Measurements from ENCODE around the gene GOLGA8K.
"Not testable (repeated sequence)": the region's sequence is repeated elsewhere in the genome, so short reads cannot be mapped to it uniquely, and the experiment has no call there.

GOLGA8K gene

GRCh38 chr15:32403192-32403591, at the start of gene GOLGA8K:
GOLGA8K (minus strand) TSS chr15:32403292; CDS start chr15:32403194, 98 bp downstream.
- not testable (repeated sequence) for H3K36me3 ChIP-seq (ENCODE audit: insufficient read depth, low read depth, low read length); H3K4me3 ChIP-seq (ENCODE audit: low read length); H3K9me3 ChIP-seq (ENCODE audit: insufficient read depth, low read depth, low read length); H3K27ac ChIP-seq (ENCODE audit: low read length); H3K4me1 ChIP-seq (ENCODE audit: insufficient read depth, low read length); H3K27me3 ChIP-seq (ENCODE audit: insufficient read depth, low read length); H3K9ac ChIP-seq (ENCODE audit: low read depth, low read length)

- H3K27me3 ChIP-seq (ENCODE audit: insufficient read depth, low read length); H3K4me3 ChIP-seq (ENCODE audit: low read length); H3K4me1 ChIP-seq (ENCODE audit: insufficient read depth, low read length); H3K9me3 ChIP-seq (ENCODE audit: insufficient read depth, low read depth, low read length); H3K36me3 ChIP-seq (ENCODE audit: insufficient read depth, low read depth, low read length); H3K9ac ChIP-seq (ENCODE audit: low read depth, low read length); H3K27ac ChIP-seq (ENCODE audit: low read length): not testable (repeated sequence)
Measured at GRCh38 chr15:32440445-32440977, 37.4 kb upstream of the GOLGA8K start.

- not testable (repeated sequence) for H3K27me3 ChIP-seq (ENCODE audit: insufficient read depth, low read length); H3K9me3 ChIP-seq (ENCODE audit: insufficient read depth, low read depth, low read length); H3K4me3 ChIP-seq (ENCODE audit: low read length); H3K36me3 ChIP-seq (ENCODE audit: insufficient read depth, low read depth, low read length); H3K27ac ChIP-seq (ENCODE audit: low read length); H3K4me1 ChIP-seq (ENCODE audit: insufficient read depth, low read length); H3K9ac ChIP-seq (ENCODE audit: low read depth, low read length)
Measured at GRCh38 chr15:32434102-32434963, 31.2 kb upstream of the GOLGA8K start.

- H3K27me3 ChIP-seq (ENCODE audit: insufficient read depth, low read length); H3K9me3 ChIP-seq (ENCODE audit: insufficient read depth, low read depth, low read length); H3K4me1 ChIP-seq (ENCODE audit: insufficient read depth, low read length); H3K9ac ChIP-seq (ENCODE audit: low read depth, low read length); H3K27ac ChIP-seq (ENCODE audit: low read length); H3K4me3 ChIP-seq (ENCODE audit: low read length); H3K36me3 ChIP-seq (ENCODE audit: insufficient read depth, low read depth, low read length): not testable (repeated sequence)
Measured at GRCh38 chr15:32427635-32428034, 24.5 kb upstream of the GOLGA8K start.

- not testable (repeated sequence) for H3K27ac ChIP-seq (ENCODE audit: low read length); H3K9ac ChIP-seq (ENCODE audit: low read depth, low read length); H3K9me3 ChIP-seq (ENCODE audit: insufficient read depth, low read depth, low read length); H3K4me3 ChIP-seq (ENCODE audit: low read length); H3K36me3 ChIP-seq (ENCODE audit: insufficient read depth, low read depth, low read length); H3K4me1 ChIP-seq (ENCODE audit: insufficient read depth, low read length); H3K27me3 ChIP-seq (ENCODE audit: insufficient read depth, low read length)
Measured at GRCh38 chr15:32426511-32426910, 23.4 kb upstream of the GOLGA8K start.

GRCh38 chr15:32407903-32408302, 4.8 kb upstream of the GOLGA8K start:
- not testable (repeated sequence) for H3K36me3 ChIP-seq (ENCODE audit: insufficient read depth, low read depth, low read length); H3K27ac ChIP-seq (ENCODE audit: low read length); H3K27me3 ChIP-seq (ENCODE audit: insufficient read depth, low read length); H3K9me3 ChIP-seq (ENCODE audit: insufficient read depth, low read depth, low read length); H3K4me3 ChIP-seq (ENCODE audit: low read length); H3K9ac ChIP-seq (ENCODE audit: low read depth, low read length); H3K4me1 ChIP-seq (ENCODE audit: insufficient read depth, low read length)

- H3K27ac ChIP-seq (ENCODE audit: low read length); H3K4me1 ChIP-seq (ENCODE audit: insufficient read depth, low read length); H3K27me3 ChIP-seq (ENCODE audit: insufficient read depth, low read length); H3K9ac ChIP-seq (ENCODE audit: low read depth, low read length); H3K4me3 ChIP-seq (ENCODE audit: low read length); H3K9me3 ChIP-seq (ENCODE audit: insufficient read depth, low read depth, low read length); H3K36me3 ChIP-seq (ENCODE audit: insufficient read depth, low read depth, low read length): not testable (repeated sequence)
Measured at GRCh38 chr15:32396522-32396921, 6.6 kb downstream of the GOLGA8K start.

- H3K27ac ChIP-seq (ENCODE audit: low read length); H3K4me3 ChIP-seq (ENCODE audit: low read length); H3K4me1 ChIP-seq (ENCODE audit: insufficient read depth, low read length); H3K9ac ChIP-seq (ENCODE audit: low read depth, low read length); H3K9me3 ChIP-seq (ENCODE audit: insufficient read depth, low read depth, low read length); H3K27me3 ChIP-seq (ENCODE audit: insufficient read depth, low read length); H3K36me3 ChIP-seq (ENCODE audit: insufficient read depth, low read depth, low read length): not testable (repeated sequence)
Measured at GRCh38 chr15:32394745-32395144, 8.3 kb downstream of the GOLGA8K start.

- H3K4me1 ChIP-seq (ENCODE audit: insufficient read depth, low read length); H3K27ac ChIP-seq (ENCODE audit: low read length); H3K36me3 ChIP-seq (ENCODE audit: insufficient read depth, low read depth, low read length); H3K9me3 ChIP-seq (ENCODE audit: insufficient read depth, low read depth, low read length); H3K9ac ChIP-seq (ENCODE audit: low read depth, low read length); H3K4me3 ChIP-seq (ENCODE audit: low read length); H3K27me3 ChIP-seq (ENCODE audit: insufficient read depth, low read length): not testable (repeated sequence)
Measured at GRCh38 chr15:32388050-32388648, 14.9 kb downstream of the GOLGA8K start.

GRCh38 chr15:32385823-32386495, 17.1 kb downstream of the GOLGA8K start:
- not testable (repeated sequence) for H3K9ac ChIP-seq (ENCODE audit: low read depth, low read length); H3K36me3 ChIP-seq (ENCODE audit: insufficient read depth, low read depth, low read length); H3K4me3 ChIP-seq (ENCODE audit: low read length); H3K27me3 ChIP-seq (ENCODE audit: insufficient read depth, low read length); H3K27ac ChIP-seq (ENCODE audit: low read length); H3K4me1 ChIP-seq (ENCODE audit: insufficient read depth, low read length); H3K9me3 ChIP-seq (ENCODE audit: insufficient read depth, low read depth, low read length)

- H3K27ac ChIP-seq (ENCODE audit: low read length); H3K4me3 ChIP-seq (ENCODE audit: low read length); H3K36me3 ChIP-seq (ENCODE audit: insufficient read depth, low read depth, low read length); H3K9ac ChIP-seq (ENCODE audit: low read depth, low read length); H3K4me1 ChIP-seq (ENCODE audit: insufficient read depth, low read length); H3K9me3 ChIP-seq (ENCODE audit: insufficient read depth, low read depth, low read length); H3K27me3 ChIP-seq (ENCODE audit: insufficient read depth, low read length): not testable (repeated sequence)
Measured at GRCh38 chr15:32374185-32374584, 28.9 kb downstream of the GOLGA8K start.

- not testable (repeated sequence) for H3K36me3 ChIP-seq (ENCODE audit: insufficient read depth, low read depth, low read length); H3K9me3 ChIP-seq (ENCODE audit: insufficient read depth, low read depth, low read length); H3K9ac ChIP-seq (ENCODE audit: low read depth, low read length); H3K27ac ChIP-seq (ENCODE audit: low read length); H3K4me1 ChIP-seq (ENCODE audit: insufficient read depth, low read length); H3K27me3 ChIP-seq (ENCODE audit: insufficient read depth, low read length); H3K4me3 ChIP-seq (ENCODE audit: low read length)
Measured at GRCh38 chr15:32373707-32374106, 29.4 kb downstream of the GOLGA8K start.
